ENCODE data around the gene LXN.
"Not testable (repeated sequence)": the region's sequence is repeated elsewhere in the genome, so short reads cannot be mapped to it uniquely, and the experiment has no call there.

LXN gene, protein sequence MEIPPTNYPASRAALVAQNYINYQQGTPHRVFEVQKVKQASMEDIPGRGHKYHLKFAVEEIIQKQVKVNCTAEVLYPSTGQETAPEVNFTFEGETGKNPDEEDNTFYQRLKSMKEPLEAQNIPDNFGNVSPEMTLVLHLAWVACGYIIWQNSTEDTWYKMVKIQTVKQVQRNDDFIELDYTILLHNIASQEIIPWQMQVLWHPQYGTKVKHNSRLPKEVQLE

GRCh38 chr3:158672215-158673176 lies at the start of gene LXN:
TSS of gene LXN (minus strand) at chr3:158672648. CDS start at chr3:158672478, 170 bp downstream.
- DNase-seq (ENCODE audit: low spot score) = peak; percentile 38

- no peak for DNase-seq (ENCODE audit: low spot score)
These were observed 49.7 kb upstream of the LXN start for GRCh38 chr3:158722108-158722507.

DNA sequence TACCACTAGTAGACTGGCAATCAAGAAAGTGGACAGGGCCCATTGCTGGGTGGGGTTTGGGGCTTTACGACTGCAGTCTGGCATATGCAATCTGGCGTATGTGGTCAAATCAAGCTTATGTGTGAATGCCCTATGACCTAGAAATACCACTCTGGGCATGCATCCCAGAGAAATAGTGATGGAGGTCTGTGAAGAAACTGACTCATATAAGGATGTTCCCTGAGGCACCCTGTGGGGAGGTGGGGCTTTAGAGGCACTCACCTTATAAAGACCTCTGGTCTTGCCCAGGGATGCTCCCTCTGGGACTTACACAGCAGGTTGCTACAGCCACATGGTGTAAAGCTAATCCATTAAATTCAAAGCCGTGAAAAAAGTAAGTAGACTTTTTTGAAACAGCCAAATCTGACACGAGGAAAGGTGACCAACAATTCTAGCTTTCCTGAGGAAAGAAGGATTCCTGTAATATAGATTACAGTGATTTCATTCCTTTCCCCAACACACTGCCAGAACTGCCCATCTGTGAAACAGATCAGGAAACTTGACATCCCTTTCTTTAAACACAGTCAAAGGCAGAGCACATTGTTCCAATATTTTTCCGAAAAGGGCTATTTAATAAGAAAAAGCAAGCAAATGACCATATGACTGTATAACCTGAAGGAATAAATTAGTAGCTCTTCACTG lies 46.2 kb upstream of the LXN start:
- no peak for DNase-seq (ENCODE audit: low spot score)

- DNase-seq (ENCODE audit: low spot score) = no peak
These were observed 45.1 kb upstream of the LXN start for GRCh38 chr3:158717576-158717975.

DNA sequence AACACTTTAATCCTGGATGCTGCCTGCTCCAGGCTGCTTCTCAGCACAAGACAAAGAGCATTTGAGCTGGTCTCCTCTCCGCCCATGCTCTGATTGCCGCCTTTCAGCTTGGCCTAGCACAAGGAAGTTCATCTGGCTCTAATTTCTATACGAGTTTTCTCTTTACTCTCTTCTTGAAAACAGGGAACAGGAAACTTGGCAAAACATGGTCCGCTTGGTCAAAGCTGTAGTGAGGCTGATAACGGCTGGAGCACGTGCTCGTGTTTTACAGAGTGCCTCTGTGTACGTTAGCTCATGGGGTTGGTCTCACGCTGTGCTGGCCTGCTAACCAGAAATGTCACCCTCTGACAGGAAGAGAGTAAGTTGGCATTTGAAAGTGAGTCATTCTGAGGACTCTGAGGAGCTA lies 40.6 kb upstream of the LXN start:
- no peak for DNase-seq (ENCODE audit: low spot score)

GRCh38 chr3:158712443-158712842 lies 40.0 kb upstream of the LXN start:
- DNase-seq (ENCODE audit: low spot score) = no peak

GRCh38 chr3:158711886-158712285 lies 39.4 kb upstream of the LXN start:
- DNase-seq (ENCODE audit: low spot score) = no peak

- no peak for DNase-seq (ENCODE audit: low spot score)
These were observed 38.2 kb upstream of the LXN start for GRCh38 chr3:158710601-158711000.

GRCh38 chr3:158709666-158710083 lies 37.2 kb upstream of the LXN start:
- no peak for DNase-seq (ENCODE audit: low spot score)

DNA sequence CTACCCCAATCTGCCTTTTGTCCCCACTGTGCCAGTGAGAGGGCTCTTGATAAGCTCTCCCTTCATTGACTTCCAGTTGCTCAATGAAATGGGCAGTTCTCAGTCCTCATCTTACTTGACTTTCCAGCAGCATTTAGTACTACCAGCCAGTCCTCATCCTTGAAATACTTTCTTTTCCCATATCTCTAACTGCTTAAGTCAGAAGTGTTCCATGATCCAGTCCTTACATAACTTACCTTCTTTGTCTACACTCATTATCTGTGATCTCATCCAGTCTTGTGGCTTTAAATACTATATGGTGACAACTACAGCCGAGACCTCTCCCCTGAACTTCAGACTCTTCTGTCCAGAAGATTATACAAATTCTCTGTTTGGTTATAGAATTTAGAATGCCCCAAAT lies 31.1 kb upstream of the LXN start:
- DNase-seq (ENCODE audit: low spot score) = no peak

DNA sequence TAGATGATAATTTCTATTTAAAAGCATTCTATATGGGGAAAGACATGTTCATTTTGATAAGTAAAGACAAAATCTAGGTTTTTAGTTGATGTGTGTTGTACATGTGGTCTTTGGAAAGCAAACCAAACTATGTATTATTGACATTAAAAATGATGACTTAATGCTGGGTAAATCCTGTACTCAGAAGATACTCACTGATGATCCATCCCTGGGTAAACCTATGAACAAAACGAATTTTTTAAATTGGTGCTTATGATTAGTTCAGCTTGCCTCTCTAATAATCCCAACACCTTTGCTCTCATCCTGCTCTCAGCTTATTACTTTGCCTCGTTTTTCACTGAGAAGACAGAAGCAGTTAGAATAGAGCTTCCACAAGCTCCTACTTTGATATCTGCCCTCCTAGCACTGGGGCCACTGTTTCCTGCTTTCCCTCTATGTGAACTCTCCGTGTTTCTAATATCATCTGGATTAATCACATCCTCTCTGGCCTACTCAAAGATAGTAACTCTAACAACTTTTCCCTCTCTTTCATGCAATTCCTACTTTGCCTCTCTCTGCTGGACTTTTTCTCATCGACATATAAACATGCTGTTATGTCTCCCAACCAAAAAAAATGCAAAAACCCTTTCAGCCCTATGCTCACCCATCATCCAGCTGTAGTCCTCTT lies 30.5 kb upstream of the LXN start:
- no peak for DNase-seq (ENCODE audit: low spot score)

GRCh38 chr3:158701420-158702065 lies 29.1 kb upstream of the LXN start:
- DNase-seq (ENCODE audit: low spot score) = no peak

GRCh38 chr3:158700559-158700958 lies 28.1 kb upstream of the LXN start:
- DNase-seq (ENCODE audit: low spot score) = no peak

DNA sequence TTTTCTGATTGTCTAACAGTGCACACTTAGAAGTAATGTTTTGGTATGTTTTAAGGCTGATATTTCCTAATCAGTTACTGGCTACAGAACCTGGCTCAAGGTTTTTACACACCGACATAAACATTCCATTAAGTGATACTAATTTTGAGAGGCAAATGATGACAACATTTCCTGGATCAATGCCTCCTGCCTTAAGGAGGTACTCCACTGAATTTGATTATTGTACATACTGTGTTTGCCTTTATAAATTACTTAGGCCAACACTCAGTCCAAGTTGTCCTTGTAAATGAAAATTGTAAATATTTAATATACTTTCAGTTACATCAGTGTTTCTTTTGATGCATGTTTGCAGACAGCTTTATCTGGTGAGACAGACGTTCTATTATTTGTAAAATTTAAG lies 24.2 kb upstream of the LXN start:
- DNase-seq (ENCODE audit: low spot score) = no peak

DNA sequence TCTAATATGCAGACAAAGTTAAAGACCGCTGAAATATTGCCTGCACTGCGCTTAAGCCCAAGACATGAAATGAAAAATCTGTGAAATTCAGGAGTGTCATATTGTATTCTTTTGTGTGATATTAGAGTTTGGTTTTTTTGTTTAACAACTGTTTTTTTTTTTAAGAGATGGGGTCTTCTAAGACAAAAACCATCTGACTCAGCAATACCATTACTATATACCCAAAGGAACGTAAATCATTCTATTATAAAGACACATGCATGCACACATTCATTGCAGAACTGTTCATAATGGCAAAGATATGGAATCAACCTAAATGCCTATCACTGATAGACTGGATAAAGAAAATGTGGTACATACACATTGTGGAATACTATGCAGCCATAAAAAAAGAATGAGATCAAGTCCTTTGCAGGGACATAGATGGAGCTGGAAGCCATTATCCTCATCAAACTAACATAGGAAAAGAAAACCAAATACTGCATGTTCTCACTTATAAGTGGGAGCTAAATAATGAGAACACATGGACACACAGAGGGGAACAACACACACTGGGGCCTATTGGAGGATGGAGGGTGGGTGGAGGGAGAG lies 21.5 kb upstream of the LXN start:
- DNase-seq (ENCODE audit: low spot score) = not testable (repeated sequence)

- no peak for DNase-seq (ENCODE audit: low spot score)
These were observed 12.7 kb upstream of the LXN start for GRCh38 chr3:158685159-158685558.

DNA sequence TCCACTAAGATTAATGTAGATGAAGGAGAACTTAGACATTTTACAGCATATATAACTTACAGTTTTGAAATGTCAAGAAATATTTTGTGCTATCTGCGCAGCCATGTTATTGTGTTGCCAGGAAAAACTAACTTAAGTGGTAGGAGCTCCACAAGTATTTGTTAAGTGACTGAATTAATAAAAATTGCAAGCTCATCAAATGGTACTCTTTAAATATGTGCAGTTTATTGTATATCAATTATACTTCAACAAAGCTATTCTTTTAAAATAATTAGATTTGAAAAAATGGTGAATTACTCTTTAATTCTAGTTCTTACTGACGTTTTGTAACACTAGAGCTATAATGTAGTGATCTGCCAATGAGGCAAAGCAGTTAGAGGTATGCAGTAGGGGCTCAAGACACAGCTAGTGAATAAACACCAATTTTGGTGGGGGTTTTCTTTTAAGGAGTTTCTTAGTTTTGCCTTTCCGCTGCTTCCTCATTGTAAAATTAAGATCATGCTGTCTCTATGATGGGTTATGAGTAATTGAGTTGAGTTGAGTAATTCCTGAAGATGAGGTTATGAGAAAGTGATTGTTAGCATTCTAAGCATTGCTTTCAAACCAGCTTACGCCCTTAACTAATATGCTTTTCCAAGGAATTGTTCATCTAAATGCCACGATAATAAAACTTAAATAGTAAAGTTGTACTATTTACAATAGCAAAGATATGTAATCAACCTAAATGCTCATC lies 10.9 kb upstream of the LXN start:
- no peak for DNase-seq (ENCODE audit: low spot score)

DNA sequence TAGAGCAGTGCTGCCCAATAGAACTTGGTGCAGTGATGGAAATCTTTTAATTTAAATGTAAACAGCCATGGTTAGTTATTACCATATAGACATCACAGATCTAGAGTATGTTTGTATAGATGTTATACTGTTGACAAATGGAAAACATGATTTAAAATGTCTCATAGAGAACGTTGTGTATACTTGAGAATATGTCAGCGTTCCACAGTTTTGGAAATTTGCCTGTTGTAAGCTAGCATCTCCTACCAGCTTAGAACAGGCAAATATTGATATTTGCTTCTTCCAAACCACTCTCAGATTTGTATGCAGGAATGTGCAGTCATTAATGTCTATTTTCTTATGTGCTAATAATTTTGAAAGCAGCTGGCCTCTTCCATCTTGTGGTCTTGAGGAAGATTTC lies 8.4 kb upstream of the LXN start:
- no peak for DNase-seq (ENCODE audit: low spot score)

GRCh38 chr3:158679547-158680000 lies 7.1 kb upstream of the LXN start:
- no peak for DNase-seq (ENCODE audit: low spot score)

DNA sequence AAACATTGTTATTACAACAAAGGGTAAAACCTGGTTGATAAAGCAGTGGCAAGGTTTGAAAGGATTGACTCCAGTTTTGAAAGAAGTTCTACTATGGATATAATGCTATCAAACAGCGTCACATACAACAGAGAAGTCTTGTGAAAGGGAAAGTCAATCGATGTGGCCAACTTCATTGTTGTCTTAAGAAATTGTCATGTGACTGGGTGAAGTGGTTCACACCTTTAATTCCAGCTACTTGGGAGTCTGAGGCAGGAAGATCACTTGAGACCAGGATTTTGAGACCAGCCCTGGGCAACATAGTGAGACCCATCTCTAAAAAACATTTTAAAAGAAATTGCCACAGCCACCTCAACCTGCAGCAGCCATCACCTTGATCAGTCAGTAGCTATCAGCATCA lies 6.2 kb upstream of the LXN start:
- no peak for DNase-seq (ENCODE audit: low spot score)

DNA sequence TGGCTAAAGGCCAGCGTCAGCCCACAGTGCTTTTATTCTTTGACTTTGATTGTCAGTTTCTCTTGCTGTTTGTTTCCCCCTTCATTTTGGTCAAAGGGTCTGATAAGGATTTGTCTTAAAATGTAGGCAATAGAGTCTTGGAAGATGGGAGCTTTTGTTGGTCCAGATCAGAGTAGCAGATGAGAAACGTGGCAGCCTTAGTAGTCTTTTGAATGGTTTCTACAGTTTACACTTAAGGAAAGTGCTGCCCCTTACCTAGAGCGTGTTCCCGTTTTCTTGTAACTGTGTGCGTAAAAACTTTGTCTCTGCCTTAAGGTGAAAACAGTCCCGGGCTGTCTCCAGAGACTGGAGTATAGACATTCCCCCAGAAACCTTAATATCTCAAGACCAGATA lies 630 bp downstream of the LXN start:
- no peak for DNase-seq (ENCODE audit: low spot score)
